ENCODE data around the gene DPF3.

DPF3 gene

GRCh38 chr14:72679536-72680151, 214.3 kb downstream of the DPF3 start:
- DNase-seq (ENCODE audit: low read depth), result no peak

GRCh38 chr14:72679141-72679535, 214.8 kb downstream of the DPF3 start:
- DNase-seq (ENCODE audit: low read depth), result no peak

GRCh38 chr14:72678356-72678755, 215.5 kb downstream of the DPF3 start:
- no peak for DNase-seq (ENCODE audit: low read depth)

GRCh38 chr14:72677664-72678063, 216.2 kb downstream of the DPF3 start:
- DNase-seq (ENCODE audit: low read depth), result no peak

- no peak for DNase-seq (ENCODE audit: low read depth)
Observed at GRCh38 chr14:72675126-72675525, 218.8 kb downstream of the DPF3 start.

GRCh38 chr14:72673179-72673578, 220.7 kb downstream of the DPF3 start:
- DNase-seq (ENCODE audit: low read depth), result no peak

- DNase-seq (ENCODE audit: low read depth), result no peak
Observed at GRCh38 chr14:72666610-72667009, 227.3 kb downstream of the DPF3 start.

- no peak for DNase-seq (ENCODE audit: low read depth)
Observed at GRCh38 chr14:72665259-72665658, 228.6 kb downstream of the DPF3 start.

- no peak for DNase-seq (ENCODE audit: low read depth)
Observed at GRCh38 chr14:72664651-72665050, 229.2 kb downstream of the DPF3 start.

GRCh38 chr14:72663956-72664650, 229.8 kb downstream of the DPF3 start:
- DNase-seq (ENCODE audit: low read depth), result no peak

GRCh38 chr14:72663076-72663487, 230.8 kb downstream of the DPF3 start:
- no peak for DNase-seq (ENCODE audit: low read depth)

GRCh38 chr14:72662214-72662613, 231.7 kb downstream of the DPF3 start:
- DNase-seq (ENCODE audit: low read depth), result no peak

GRCh38 chr14:72657214-72657921, 236.5 kb downstream of the DPF3 start:
- no peak for DNase-seq (ENCODE audit: low read depth)

GRCh38 chr14:72653026-72653425, 240.9 kb downstream of the DPF3 start:
- DNase-seq (ENCODE audit: low read depth), result no peak

GRCh38 chr14:72652179-72652578, 241.7 kb downstream of the DPF3 start:
- DNase-seq (ENCODE audit: low read depth), result no peak

- no peak for DNase-seq (ENCODE audit: low read depth)
Observed at GRCh38 chr14:72651714-72652113, 242.2 kb downstream of the DPF3 start.

GRCh38 chr14:72651081-72651480, 242.8 kb downstream of the DPF3 start:
- DNase-seq (ENCODE audit: low read depth), result no peak

GRCh38 chr14:72649603-72650227, 244.2 kb downstream of the DPF3 start:
- DNase-seq (ENCODE audit: low read depth), result no peak

GRCh38 chr14:72647782-72648181, 246.1 kb downstream of the DPF3 start:
- DNase-seq (ENCODE audit: low read depth), result no peak

GRCh38 chr14:72646861-72647528, 246.9 kb downstream of the DPF3 start:
- DNase-seq (ENCODE audit: low read depth), result no peak

- no peak for DNase-seq (ENCODE audit: low read depth)
Observed at GRCh38 chr14:72645706-72646105, 248.2 kb downstream of the DPF3 start.

GRCh38 chr14:72644758-72645489, 249.0 kb downstream of the DPF3 start:
- DNase-seq (ENCODE audit: low read depth), result no peak
